Fibroblast of skin of left quadriceps (primary cell): ENCODE results near the gene GRIK2.
A peak's percentile ranks its signal among the peaks of the same experiment; 100 is the strongest.

Experiments
- DNase-seq, 2 experiments: peaks; one replicate each; pipeline ENCODE4 v3.0.0-alpha.2; 2013; ENCODE audit warnings: low read depth in 2 of 2

The GRIK2 gene

GRCh38 chr6:101400326-101401135 lies 7.0 kb downstream of the GRIK2 start:
- no peak for DNase-seq

- DNase-seq: no peak
Measured at GRCh38 chr6:101401171-101401570, 7.7 kb downstream of the GRIK2 start.

DNA sequence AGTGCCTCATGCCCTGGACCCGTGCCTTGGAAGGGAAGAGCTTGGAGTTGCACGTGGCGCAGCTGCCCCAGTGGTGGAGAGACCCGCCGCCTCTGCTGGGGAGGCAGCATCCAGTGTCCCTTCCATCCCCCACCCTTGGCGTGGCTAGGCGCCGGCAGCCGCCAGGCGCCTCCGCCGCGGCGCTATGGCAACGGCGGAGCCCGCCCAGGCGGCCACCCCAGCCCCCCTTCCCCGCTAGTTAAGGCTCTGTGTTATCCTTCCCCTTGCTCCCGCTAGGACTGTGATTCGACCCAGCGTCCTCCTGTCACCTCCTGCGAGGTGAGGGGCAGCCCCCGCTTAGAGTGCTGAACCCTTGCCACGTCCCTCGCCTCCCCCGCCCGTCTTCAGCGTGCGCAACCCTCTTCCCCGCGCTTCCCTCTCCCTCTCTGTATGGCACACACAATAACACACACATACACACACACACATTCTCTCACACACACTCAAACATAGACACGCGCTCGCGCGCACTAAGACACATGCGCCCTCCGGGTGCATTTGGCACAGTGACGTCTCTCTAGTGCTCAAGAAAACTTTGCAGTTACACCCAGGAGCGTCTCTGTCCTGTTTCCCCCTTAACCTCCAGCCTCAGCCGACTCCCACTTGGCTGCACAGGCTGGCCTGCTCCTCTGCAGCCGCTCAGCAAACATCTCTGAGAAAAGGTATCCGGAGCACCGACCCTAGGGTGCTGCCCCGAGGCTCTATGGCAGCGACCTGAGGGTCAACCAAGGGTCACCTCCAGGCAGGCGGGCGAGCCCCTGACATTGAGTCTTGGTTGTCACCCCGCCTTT lies 8.5 kb downstream of the GRIK2 start:
- DNase-seq: no peak

- no peak for DNase-seq
Measured at GRCh38 chr6:101402622-101403031, 9.1 kb downstream of the GRIK2 start.

DNA sequence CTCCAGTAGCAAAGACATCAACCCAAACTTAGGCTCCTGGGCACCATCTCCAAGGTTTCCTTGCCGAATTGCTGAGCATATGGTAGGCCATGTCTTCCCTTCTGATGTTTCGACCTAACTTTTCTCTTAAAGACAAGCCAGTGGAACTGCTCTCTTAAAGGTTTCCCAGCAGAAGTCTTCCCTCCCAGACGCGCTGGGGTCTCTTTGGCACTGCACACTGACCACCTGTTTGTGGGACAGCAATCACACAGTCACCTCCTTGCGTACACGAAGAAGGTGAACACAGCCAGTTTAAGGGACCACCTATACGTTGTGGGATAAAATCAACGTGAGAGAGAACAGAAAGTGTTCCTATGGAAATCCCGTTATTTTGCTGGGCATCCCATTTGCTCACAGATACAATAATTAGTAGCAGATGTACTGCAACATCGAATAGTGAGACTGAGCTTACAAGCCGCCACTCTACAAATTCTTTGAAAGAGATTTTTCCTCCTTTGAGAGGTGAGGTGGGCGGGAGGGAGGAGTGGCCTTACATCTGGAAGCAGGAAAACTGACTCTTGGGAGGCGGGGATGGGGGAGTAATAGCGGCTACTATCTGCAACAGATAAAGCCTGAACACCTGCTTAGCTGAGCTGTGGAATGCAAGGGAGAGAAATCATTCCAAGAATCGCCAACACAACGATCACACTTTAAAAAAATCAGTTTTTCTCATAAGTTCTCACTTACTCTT lies 9.9 kb downstream of the GRIK2 start:
- DNase-seq: no peak

DNA sequence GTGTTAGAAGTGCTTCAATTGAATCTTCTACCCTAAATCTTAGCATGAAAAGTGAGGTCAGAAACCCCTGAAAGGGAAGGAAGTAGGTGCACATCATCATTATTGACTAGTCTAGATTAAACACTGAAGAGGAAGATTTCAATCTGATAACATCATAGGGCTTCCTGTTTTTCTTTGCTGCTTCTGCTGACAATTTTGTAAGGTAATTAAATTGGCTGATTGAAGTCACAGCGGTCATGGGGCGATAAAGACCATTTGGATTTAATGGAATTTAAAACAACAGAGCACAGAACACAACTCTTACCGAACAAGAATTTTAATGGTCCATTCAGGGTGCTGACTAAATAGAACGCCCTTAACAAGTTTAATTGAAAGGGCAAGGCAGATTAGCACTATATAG lies 11.3 kb downstream of the GRIK2 start:
- DNase-seq: no peak

- DNase-seq: no peak
Measured at GRCh38 chr6:101413773-101414172, 20.3 kb downstream of the GRIK2 start.

GRCh38 chr6:101417900-101418299 lies 24.4 kb downstream of the GRIK2 start:
- DNase-seq: no peak

DNA sequence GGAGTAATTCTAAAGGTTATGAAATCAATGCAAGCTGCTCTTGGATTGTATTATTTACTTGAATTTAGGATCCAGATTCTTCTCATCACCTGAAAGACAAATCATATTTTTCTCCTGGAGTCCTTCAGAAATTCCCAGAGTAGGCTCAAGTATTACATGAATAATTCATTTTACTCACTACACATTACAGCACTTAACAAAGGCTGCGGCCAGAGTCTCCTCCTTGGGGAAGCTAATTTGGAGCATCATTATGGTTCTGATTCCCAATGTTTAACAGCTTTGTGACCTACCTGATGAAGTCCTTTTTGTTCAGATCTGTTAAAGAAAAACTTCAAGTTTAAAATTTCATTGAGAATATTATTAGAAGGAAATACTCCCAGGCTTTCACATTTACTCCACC lies 28.7 kb downstream of the GRIK2 start:
- no peak for DNase-seq

DNA sequence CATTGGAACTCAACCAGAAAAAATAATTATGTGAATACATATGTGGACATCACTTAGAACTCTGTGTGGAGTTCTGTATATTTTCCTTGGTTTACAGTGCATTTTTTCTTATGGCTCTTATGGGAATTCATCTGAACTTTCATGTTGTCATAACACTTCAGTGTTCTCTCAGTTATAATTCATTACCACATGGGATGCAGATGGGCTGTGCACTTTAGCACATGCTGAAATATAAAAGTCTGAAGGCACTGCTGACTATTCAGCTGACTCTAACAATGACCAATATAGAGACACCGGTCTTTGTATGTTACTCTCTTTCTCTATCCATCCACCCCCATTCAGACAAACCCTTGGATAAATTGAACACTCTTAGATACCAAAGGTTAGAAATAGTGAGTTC lies 29.3 kb downstream of the GRIK2 start:
- DNase-seq: no peak

DNA sequence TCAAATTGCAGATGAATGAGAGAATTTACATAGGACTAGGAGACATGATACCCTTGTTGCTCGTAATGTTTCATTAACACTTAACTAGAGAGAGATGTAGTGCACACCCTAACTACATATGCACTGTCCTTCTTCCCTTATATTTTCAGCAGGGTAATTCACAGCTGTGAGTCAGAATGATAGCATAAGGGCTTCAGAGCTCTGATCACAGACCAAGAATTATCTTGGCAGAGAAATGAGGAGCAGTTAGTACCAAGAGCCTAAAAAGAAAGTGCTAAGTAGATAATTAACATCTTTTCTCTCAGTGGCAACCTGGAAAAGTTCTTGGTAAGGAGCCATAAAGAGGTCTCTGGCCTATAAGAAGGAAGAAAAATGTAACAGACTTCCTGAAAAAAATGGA lies 35.8 kb downstream of the GRIK2 start:
- DNase-seq: no peak

GRCh38 chr6:101429845-101430244 lies 36.3 kb downstream of the GRIK2 start:
- DNase-seq: no peak

DNA sequence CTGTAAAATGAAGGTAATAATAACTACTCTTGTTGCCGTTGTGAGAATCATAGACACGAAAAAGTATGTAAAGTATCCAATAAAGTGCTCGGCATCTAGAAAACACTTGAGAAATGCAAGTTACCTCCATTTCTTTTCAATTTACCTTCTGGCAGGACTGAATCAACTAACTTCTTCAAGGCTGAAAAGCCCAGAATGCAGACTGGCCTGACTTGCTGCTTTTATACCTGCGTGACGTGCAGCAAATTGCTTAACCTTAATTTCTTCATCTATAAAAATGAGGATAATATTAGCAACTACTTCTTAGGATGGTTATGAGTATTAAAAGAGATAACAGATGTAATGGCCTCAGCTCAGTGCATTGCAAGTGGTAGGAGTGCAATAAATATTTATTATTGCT lies 39.6 kb downstream of the GRIK2 start:
- no peak for DNase-seq

GRCh38 chr6:101434601-101435000 lies 41.1 kb downstream of the GRIK2 start:
- no peak for DNase-seq

DNA sequence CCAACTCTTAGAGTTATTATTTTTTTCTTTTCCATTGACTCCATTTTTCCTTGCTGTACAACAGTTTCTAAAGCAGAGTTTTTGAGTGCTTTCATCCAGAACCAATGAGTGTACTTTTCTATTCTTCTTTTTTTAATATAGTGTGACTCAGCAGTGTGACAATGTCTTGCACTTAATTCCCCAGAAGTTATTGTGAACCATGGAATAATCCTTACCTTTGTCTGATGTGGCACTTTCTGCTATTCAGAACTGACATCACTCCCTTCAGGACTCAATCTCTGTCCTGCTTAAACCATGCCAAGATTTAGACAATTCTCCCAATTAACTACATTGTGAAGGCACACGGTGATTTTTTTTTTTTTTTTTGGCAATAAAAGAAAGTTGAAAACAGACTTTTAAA lies 41.5 kb downstream of the GRIK2 start:
- DNase-seq: no peak

- no peak for DNase-seq
Measured at GRCh38 chr6:101439790-101440189, 46.3 kb downstream of the GRIK2 start.

DNA sequence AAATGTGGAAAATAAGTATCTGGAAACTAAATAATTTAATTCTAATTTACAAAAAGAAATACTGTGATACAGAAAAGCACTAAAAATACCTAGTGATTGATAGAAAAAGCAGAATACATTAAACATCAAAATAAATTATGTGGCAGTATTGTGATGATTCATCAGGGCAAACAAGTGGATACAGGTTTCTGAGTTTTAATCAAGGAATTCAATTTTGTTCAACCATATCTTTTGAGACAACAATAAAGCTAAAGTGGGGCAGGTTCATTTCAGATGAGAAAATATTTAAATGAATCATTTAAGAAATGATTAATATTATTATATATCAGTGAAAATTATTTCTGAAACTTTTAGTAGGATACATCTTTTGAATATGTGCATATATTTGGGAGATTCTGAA lies 49.8 kb downstream of the GRIK2 start:
- no peak for DNase-seq

GRCh38 chr6:101444717-101445116 lies 51.2 kb downstream of the GRIK2 start:
- no peak for DNase-seq

DNA sequence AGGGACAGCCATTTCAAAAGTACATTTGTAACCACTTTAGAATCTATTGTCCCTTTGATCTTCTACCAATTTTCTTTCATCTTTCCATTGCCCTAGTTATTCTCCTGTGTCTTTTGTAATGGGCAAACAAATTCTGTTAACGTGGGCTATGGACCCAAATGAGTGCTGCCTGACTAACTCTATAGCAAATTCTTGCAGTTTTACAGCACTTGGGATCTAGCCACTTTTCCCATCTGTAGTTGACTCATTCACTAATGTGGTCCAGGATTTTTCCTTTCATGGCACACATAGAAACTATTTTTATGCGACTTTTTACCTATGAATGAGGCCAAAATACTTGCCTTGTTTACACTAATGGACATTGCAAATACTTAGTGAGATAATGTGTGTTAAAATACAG lies 52.0 kb downstream of the GRIK2 start:
- peak; percentile 17 to 18 for DNase-seq

GRCh38 chr6:101450901-101451300 lies 57.4 kb downstream of the GRIK2 start:
- DNase-seq: no peak

DNA sequence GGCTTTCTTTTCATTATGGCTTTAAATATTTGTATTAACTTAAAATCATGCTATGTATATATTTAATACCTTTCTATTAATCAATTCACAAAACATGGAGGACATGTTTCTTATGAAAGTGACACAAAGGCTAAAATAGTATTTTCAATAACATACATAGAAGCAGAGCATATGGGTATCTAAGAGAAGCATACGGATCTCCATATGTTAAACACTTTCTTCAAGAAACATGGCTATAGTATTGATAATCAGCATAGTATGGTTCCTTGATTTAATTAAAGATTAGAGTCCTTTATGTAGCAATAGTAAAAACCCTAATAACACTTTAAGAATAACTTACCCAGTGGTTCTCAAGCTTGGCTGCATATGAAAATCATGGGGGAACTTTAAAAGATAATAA lies 58.5 kb downstream of the GRIK2 start:
- DNase-seq: no peak

GRCh38 chr6:101453221-101453620 lies 59.7 kb downstream of the GRIK2 start:
- no peak for DNase-seq
